Measurements from ENCODE around the gene SLC48A1.

The SLC48A1 gene

GRCh38 chr12:47763481-47764346 is 9.3 kb upstream of the SLC48A1 start:
- DNase-seq (ENCODE audit: low read depth), result no peak
- TF ChIP-seq, protein P1, sequence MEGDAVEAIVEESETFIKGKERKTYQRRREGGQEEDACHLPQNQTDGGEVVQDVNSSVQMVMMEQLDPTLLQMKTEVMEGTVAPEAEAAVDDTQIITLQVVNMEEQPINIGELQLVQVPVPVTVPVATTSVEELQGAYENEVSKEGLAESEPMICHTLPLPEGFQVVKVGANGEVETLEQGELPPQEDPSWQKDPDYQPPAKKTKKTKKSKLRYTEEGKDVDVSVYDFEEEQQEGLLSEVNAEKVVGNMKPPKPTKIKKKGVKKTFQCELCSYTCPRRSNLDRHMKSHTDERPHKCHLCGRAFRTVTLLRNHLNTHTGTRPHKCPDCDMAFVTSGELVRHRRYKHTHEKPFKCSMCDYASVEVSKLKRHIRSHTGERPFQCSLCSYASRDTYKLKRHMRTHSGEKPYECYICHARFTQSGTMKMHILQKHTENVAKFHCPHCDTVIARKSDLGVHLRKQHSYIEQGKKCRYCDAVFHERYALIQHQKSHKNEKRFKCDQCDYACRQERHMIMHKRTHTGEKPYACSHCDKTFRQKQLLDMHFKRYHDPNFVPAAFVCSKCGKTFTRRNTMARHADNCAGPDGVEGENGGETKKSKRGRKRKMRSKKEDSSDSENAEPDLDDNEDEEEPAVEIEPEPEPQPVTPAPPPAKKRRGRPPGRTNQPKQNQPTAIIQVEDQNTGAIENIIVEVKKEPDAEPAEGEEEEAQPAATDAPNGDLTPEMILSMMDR (conservative IDR thresholded peaks at IDR 0.05; ENCODE audit: low read depth, low read length), result no peak
- no peak overlapping the region for H3K4me3 ChIP-seq (ENCODE audit: low read length)

DNA sequence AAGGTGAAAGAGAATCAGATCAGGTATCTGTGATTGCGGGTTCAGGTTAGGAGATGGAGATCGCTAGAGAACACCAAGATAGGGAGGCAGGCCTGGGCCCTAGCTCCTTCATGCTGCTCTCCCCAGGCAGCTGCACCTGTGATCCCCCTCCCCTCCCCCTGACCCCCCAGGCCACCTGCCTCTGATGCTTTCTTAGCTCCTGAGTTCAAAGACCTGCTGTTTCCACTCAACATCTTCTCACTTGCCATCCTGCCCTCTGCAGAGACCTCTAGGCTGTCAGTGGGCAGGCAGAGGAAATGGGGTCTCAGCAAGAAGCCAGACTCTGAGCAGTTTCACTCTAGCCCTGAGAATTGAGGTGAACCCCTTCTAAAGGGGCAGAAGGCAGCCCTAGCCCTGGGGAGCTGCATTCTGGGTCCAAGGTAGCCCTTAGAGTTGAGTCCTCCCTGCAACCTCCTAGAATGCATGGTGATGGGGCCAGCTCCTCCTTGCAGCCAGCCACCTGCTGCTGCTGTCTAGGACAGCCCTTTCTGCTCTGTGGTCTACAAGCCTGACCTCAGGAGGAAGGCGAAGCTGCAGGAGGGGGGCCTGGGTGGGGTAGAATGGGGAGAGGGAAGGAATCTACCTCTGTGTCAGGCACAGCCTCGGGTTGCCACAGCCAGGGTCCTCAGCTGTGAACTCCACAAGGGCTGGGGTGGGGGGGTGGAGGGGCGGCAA is 6.4 kb upstream of the SLC48A1 start:
- H3K4me3 ChIP-seq (ENCODE audit: low read length), result no peak overlapping the region
- TF ChIP-seq, protein P1 (conservative IDR thresholded peaks at IDR 0.05; ENCODE audit: low read depth, low read length), result no peak
- DNase-seq (ENCODE audit: low read depth), result no peak

- DNase-seq (ENCODE audit: low read depth), result no peak
- no peak overlapping the region for H3K4me3 ChIP-seq (ENCODE audit: low read length)
- TF ChIP-seq, protein P1 (conservative IDR thresholded peaks at IDR 0.05; ENCODE audit: low read depth, low read length), result peak; percentile 63
These were observed 5.8 kb upstream of the SLC48A1 start for GRCh38 chr12:47767216-47767724.

DNA sequence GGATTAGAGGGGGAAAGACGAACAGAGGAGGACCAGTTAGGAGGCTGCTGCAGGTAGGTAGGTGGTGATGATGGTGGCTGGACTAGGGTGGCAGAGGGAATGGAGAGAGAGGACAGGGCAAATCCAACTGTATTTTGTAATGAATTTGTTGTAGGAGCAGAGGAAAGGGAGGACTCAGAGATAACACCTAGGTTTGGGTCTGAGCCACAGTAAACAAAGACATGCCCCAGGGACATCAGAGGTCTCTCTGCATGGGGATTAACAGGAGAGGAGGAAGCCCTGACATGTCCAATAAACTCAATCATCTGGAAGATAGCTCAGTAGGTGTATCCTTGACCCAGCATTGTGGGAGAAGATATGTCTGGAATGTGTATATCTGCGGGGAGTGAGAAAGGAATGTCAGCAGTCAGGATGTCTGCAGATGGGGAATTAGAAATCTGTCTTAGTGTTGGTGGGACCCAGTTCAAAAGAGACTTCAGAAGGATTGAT is 4.7 kb upstream of the SLC48A1 start:
- H3K4me3 ChIP-seq (ENCODE audit: low read length), result no peak overlapping the region
- TF ChIP-seq, protein P1 (conservative IDR thresholded peaks at IDR 0.05; ENCODE audit: low read depth, low read length), result no peak
- DNase-seq (ENCODE audit: low read depth), result no peak

DNA sequence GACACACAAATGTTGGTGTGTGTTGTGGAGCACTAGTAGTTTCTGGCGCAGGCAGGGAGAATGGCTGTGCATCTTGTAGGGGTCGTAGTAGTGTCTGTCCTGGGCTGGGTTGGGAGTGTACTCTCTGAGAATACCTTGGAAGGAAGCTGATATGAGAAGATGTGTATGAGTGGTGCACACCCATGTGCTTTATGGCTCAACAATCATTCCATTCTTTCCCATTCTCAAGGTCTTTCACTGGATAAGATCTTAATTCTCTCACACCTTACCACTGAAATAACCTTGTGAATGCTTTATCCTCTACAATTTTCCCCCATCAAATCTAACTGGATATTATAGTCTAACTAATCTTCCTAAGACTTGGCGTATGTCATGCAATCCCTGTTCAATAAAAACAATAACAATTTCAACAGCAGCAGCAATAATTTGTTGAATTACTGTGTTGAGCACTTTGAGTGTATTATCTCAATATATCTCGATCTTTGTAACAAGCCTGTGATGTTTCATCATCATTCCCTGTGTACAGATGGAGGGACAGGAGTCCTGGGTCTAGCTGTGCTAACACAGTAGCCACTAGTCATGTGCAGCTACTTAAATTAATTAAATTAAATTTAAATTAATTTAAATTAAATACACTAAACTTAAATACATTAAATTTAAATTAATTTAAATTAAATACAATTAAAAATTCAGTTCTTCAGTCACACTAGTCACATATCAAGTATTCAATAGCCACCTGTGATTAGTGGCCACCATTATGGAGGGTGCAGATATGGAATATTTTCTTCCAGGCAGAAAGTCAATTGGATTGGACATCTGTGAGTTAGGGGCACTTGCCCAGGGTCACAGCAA is 3.6 kb upstream of the SLC48A1 start:
- H3K4me3 ChIP-seq (ENCODE audit: low read length), result no peak overlapping the region
- TF ChIP-seq, protein P1 (conservative IDR thresholded peaks at IDR 0.05; ENCODE audit: low read depth, low read length), result no peak
- DNase-seq (ENCODE audit: low read depth), result no peak

GRCh38 chr12:47770086-47770726 is 2.8 kb upstream of the SLC48A1 start:
- no peak for DNase-seq (ENCODE audit: low read depth)
- TF ChIP-seq, protein P1 (conservative IDR thresholded peaks at IDR 0.05; ENCODE audit: low read depth, low read length), result no peak
- no peak overlapping the region for H3K4me3 ChIP-seq (ENCODE audit: low read length)

All from retinal pigment epithelial cell (primary cell).